Astrocyte (in vitro differentiated cells and primary cell): ENCODE results near the gene TMEM128.

Experiments
- EZH2 ChIP-seq: IDR thresholded peaks from 2 replicates; pipeline ENCODE4 v1.6.1; 2012; ENCODE audit warnings: mild to moderate bottlenecking, low read length, inconsistent platforms; ENCODE audit not compliant: insufficient read depth
- TF ChIP-seq, protein P1 (sequence below): IDR thresholded peaks from 2 replicates; pipeline ENCODE4 v1.5.1; 2011; ENCODE audit warnings: low read depth, mild to moderate bottlenecking, inconsistent platforms, low read length, moderate library complexity; ENCODE audit not compliant: insufficient read depth

DNA sequence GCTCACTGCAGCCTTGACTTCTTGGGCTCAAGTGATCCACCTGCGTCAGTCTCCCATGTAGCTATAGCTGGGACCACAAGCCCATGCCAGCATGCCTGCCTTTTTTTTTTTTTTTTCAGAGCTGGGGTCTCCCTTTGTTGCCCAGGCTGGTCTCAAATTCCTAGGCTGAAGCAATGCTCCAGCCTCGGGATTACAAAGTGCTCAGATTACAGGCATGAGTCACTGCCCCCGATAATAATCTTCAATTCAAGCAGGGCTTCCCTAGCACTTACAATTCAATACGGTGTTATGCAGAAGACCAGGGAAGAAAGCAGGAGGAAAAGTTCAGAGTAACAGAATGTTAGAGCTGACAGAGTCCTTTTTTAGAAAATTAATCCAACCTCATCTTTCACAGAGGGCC lies 47.4 kb downstream of the TMEM128 start:
- TF ChIP-seq, protein P1, sequence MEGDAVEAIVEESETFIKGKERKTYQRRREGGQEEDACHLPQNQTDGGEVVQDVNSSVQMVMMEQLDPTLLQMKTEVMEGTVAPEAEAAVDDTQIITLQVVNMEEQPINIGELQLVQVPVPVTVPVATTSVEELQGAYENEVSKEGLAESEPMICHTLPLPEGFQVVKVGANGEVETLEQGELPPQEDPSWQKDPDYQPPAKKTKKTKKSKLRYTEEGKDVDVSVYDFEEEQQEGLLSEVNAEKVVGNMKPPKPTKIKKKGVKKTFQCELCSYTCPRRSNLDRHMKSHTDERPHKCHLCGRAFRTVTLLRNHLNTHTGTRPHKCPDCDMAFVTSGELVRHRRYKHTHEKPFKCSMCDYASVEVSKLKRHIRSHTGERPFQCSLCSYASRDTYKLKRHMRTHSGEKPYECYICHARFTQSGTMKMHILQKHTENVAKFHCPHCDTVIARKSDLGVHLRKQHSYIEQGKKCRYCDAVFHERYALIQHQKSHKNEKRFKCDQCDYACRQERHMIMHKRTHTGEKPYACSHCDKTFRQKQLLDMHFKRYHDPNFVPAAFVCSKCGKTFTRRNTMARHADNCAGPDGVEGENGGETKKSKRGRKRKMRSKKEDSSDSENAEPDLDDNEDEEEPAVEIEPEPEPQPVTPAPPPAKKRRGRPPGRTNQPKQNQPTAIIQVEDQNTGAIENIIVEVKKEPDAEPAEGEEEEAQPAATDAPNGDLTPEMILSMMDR = no peak
- no peak for TF ChIP-seq EZH2
